Loucy (cell line): Measurements from ENCODE around the gene ATF5.

Experiments used
- H2AFZ ChIP-seq: fragments of 200-600 bp; sonication (generic); 2 replicates; pipeline ENCODE4 v1.6.0; 2016; ENCODE audit warnings: antibody characterized with exemption, mild to moderate bottlenecking, low read length, moderate library complexity
- H3F3A ChIP-seq: fragments of 200-600 bp; 2 replicates; pipeline ENCODE4 v1.6.0; 2016; ENCODE audit warnings: antibody characterized with exemption, low read depth, mild to moderate bottlenecking
- H3K27me3 ChIP-seq: fragments of 200-600 bp; sonication (generic); 2 replicates; pipeline ENCODE4 v1.6.1; 2014; ENCODE audit warnings: low read length, mild to moderate bottlenecking; ENCODE audit not compliant: insufficient read depth, poor library complexity, severe bottlenecking
- H3K36me3 ChIP-seq: fragments of 200-600 bp; sonication (generic); 2 replicates; pipeline ENCODE4 v1.6.1; 2016; ENCODE audit warnings: low read length; ENCODE audit not compliant: insufficient read depth
- H3K4me1 ChIP-seq: fragments of 200-600 bp; sonication (generic); 2 replicates; pipeline ENCODE4 v1.5.1; 2014; ENCODE audit warnings: low read length, mild to moderate bottlenecking; ENCODE audit not compliant: insufficient read depth, poor library complexity, severe bottlenecking
- H3K4me2 ChIP-seq: fragments of 200-600 bp; sonication (generic); 2 replicates; pipeline ENCODE4 v1.6.0; 2014; ENCODE audit warnings: antibody characterized with exemption, low read length, low read depth, mild to moderate bottlenecking; ENCODE audit not compliant: poor library complexity, severe bottlenecking
- H3K4me3 ChIP-seq: fragments of 200-600 bp; sonication (generic); 2 replicates; pipeline ENCODE4 v1.5.1; 2014; ENCODE audit warnings: low read length, mild to moderate bottlenecking, mixed read lengths; ENCODE audit not compliant: poor library complexity, severe bottlenecking
- H3K79me2 ChIP-seq: fragments of 200-600 bp; sonication (generic); 2 replicates; pipeline ENCODE4 v1.6.1; 2014; ENCODE audit warnings: low read length; ENCODE audit not compliant: insufficient read depth
- H3K9ac ChIP-seq: fragments of 200-600 bp; sonication (generic); 2 replicates; pipeline ENCODE4 v1.6.0; 2014; ENCODE audit warnings: mild to moderate bottlenecking, low read depth, low read length, moderate library complexity; ENCODE audit not compliant: poor library complexity, severe bottlenecking
- H3K9me2 ChIP-seq: fragments of 200-600 bp; sonication (generic); replicated peaks from 2 replicates; pipeline ENCODE4 v1.6.1; 2016; ENCODE audit warnings: low read depth, low read length, mixed read lengths
- H3K9me3 ChIP-seq: fragments of 200-600 bp; sonication (generic); 2 replicates; pipeline ENCODE4 v1.6.1; 2014; ENCODE audit warnings: mild to moderate bottlenecking, antibody characterized with exemption, low read length, low read depth; ENCODE audit not compliant: insufficient read depth
- H4K20me1 ChIP-seq: fragments of 200-600 bp; sonication (generic); 2 replicates; pipeline ENCODE4 v1.6.0; 2014; ENCODE audit warnings: antibody characterized with exemption, low read length, mild to moderate bottlenecking; ENCODE audit not compliant: insufficient read depth, poor library complexity, severe bottlenecking
- EZH2phosphoT487 ChIP-seq: fragments of 200-600 bp; IDR thresholded peaks from 2 replicates; pipeline ENCODE4 v1.6.1; 2018; ENCODE audit warnings: antibody characterized with exemption, mild to moderate bottlenecking, moderate library complexity, borderline replicate concordance
- TF ChIP-seq, protein P1 (sequence below): fragments of 200-600 bp; sonication (generic); conservative IDR thresholded peaks from 2 replicates; pipeline ENCODE4 v1.5.1; 2014; ENCODE audit warnings: mild to moderate bottlenecking, antibody characterized with exemption, low read length

The ATF5 gene

DNA sequence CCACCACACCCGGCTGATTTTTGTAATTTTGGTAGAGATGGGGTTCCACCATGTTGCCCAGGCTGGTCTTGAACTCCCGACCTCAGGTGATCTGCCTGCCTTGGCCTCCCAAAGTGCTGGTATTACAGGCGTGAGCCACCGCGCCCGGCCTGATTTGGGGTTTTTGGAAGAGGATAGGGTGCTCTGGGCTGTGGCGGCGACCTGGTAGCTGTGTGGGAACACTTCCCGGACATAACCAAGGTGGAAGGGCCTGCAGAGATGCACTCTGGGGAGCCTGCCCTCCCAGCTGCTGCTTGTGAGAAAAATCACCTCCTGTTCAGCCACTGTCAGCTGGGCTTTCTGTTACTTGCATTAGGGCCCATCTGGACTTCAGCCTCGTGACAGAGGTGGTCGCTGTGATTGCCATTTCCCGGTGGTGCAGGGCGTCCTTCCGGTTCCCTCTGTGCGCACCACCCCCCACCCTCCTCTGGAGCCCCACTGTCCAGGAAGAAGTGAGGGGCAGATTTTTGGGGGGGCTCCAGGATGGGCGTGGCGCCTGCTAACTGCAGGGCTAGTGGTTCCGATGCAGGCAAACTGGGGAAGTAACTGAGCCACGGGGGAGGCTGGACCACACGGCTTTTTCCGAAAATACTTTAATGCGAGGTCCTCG lies 39.8 kb upstream of the ATF5 start:
- Histone ChIP-seq H3F3A (no peaks in the 10 kb centered on the region), H3K4me1 (no peaks in the 10 kb centered on the region)
- TF ChIP-seq, protein P1, sequence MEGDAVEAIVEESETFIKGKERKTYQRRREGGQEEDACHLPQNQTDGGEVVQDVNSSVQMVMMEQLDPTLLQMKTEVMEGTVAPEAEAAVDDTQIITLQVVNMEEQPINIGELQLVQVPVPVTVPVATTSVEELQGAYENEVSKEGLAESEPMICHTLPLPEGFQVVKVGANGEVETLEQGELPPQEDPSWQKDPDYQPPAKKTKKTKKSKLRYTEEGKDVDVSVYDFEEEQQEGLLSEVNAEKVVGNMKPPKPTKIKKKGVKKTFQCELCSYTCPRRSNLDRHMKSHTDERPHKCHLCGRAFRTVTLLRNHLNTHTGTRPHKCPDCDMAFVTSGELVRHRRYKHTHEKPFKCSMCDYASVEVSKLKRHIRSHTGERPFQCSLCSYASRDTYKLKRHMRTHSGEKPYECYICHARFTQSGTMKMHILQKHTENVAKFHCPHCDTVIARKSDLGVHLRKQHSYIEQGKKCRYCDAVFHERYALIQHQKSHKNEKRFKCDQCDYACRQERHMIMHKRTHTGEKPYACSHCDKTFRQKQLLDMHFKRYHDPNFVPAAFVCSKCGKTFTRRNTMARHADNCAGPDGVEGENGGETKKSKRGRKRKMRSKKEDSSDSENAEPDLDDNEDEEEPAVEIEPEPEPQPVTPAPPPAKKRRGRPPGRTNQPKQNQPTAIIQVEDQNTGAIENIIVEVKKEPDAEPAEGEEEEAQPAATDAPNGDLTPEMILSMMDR = no peak
- TF ChIP-seq EZH2phosphoT487 = no peak

DNA sequence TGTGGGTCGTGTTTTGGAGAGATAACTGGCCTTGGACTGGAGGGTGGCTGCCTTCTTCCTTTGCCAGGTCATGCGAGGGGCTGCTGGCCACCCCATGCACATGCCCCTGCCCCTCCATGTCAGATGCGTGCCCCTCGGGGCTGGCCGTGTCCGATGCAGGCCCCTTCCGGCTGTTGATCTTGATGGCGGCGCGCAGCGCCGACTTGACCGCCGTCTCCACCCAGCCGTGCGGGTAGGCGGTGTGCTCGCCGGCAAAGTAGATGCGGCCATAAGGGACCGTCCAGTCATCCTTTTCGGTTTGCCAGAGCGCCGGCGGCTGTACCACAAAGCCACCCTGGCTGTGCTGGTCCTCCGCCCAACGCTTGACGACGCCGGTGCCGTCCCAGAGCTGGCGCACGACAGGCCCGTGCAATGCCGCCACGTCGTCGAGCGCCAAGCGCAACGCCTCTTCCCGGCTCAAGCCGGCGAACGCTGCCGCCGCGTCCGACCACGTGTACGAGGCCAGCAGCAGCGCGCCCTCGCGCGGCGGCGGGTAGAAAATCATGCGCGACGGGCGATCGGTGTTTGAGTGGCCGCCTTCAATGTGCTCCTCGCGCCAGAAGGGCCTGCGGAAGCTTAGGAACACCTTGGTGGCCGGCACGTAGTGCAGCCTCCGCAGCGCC lies 39.2 kb upstream of the ATF5 start:
- no peak overlapping the region for H3K9ac ChIP-seq
- H3K4me2 ChIP-seq = no peak overlapping the region
- no peaks in the 10 kb centered on the region for H3F3A ChIP-seq
- no peaks in the 10 kb centered on the region for H3K4me1 ChIP-seq
- H2AFZ ChIP-seq = no peak overlapping the region
- no peak overlapping the region for H3K4me3 ChIP-seq
- H3K36me3 ChIP-seq = no peaks in the 10 kb centered on the region; the same call in 1 of the 2 replicates
- H3K79me2 ChIP-seq = no peaks in the 10 kb centered on the region
- TF ChIP-seq EZH2phosphoT487 = no peak
- TF ChIP-seq, protein P1 = no peak
- H3K9me3 ChIP-seq = no peaks in the 10 kb centered on the region
- no peaks in the 10 kb centered on the region for H4K20me1 ChIP-seq
- H3K9me2 ChIP-seq = no peaks in the 10 kb centered on the region
- no peaks in the 10 kb centered on the region for H3K27me3 ChIP-seq

More for the DNA sequence above, 39.8 kb upstream of the ATF5 start:
- H2AFZ ChIP-seq = no peak overlapping the region
- H3K4me2 ChIP-seq = no peak overlapping the region
- no peaks in the 10 kb centered on the region for H3K79me2 ChIP-seq
- H3K36me3 ChIP-seq = peaks cover 5% of the 10 kb centered on the region; the same call in 1 of the 2 replicates
- no peak overlapping the region for H3K4me3 ChIP-seq
- H4K20me1 ChIP-seq = no peaks in the 10 kb centered on the region
- no peaks in the 10 kb centered on the region for H3K27me3 ChIP-seq
- H3K9me2 ChIP-seq = no peaks in the 10 kb centered on the region
- no peaks in the 10 kb centered on the region for H3K9me3 ChIP-seq
- no peak overlapping the region for H3K9ac ChIP-seq

DNA sequence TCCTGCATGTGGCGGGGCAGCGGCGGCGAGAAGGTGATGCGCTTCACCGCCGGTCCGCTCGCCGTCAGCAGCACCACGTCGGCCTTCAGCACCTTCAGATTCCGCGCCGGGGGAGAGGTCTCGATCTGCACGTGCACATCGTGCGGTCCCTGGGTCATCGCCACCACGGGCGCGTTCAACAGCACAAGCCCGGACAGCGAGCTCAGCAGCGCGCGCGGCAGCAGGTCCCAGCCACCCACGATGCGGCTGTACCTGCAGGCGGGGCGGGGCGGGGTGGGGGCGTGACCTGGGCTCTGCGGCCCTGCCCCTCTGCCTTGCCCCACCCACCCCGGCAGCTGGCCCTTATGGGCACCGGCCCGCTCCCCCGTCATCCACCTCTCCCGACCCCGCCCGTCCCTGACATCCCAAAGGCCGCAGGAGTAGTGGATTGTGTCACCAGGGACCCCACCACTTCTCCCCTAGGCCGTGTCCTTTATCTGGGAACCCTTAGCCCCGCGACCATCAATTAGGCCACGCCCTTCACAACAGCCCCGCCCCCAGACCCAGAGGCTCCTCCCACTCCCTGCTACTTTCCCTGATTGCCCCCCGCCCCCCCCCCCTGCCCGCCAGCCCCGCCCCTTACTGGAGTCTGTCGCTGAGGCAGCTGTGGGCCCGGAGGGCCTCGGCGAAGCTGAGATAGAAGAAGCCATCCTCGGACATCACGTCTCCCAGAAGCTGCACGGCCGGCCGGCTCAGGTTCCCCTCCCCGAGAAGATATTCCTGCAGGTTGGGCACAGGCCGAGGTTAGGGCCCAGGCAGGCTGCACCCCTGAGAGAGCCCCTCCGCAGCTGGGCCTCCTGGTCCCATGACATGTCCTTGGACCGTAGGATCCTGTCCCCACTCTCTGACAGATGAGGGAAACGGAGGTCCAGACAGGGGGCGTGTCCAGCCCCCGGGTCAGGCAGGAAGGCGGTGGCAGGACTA lies 38.4 kb upstream of the ATF5 start:
- Histone ChIP-seq H3K4me3 (no peak overlapping the region), H2AFZ (no peak overlapping the region), H3K4me2 (no peak overlapping the region)

More for the DNA sequence above, 38.4 kb upstream of the ATF5 start:
- Histone ChIP-seq H3K36me3 (no peaks in the 10 kb centered on the region), H3K9me3 (no peaks in the 10 kb centered on the region), H3K79me2 (no peaks in the 10 kb centered on the region), H3K4me1 (peaks cover 1% of the 10 kb centered on the region), H3K9ac (no peak overlapping the region), H3K9me2 (no peaks in the 10 kb centered on the region), H3F3A (no peaks in the 10 kb centered on the region), H3K27me3 (no peaks in the 10 kb centered on the region), H4K20me1 (no peaks in the 10 kb centered on the region)
- TF ChIP-seq, protein P1 = no peak
- TF ChIP-seq EZH2phosphoT487 = no peak
